HepG2 (cell line): ENCODE data around the gene GRIN3B. TPM values are rescaled to one million over a fixed set of nuclear protein-coding genes. Genes with fewer than 3 reads are reported as not detected.
A peak's percentile ranks its signal among the peaks of the same experiment; 100 is the strongest.

Experiments used
- ATAD3A ChIP-seq: sonication (generic); formaldehyde crosslinking; IDR thresholded peaks from 2 replicates; pipeline ENCODE4 v1.4.0; 2020; ENCODE audit warnings: missing genetic modification reagents
- ATF6 ChIP-seq: sonication (generic); formaldehyde crosslinking; conservative IDR thresholded peaks from 2 replicates; pipeline ENCODE4 v1.4.0; 2020; ENCODE audit warnings: missing genetic modification reagents
- BRD4 ChIP-seq: sonication (generic); formaldehyde crosslinking; IDR thresholded peaks from 2 replicates; pipeline ENCODE4 v1.4.0; 2020; ENCODE audit warnings: missing genetic modification reagents
- CEBPG ChIP-seq: IDR thresholded peaks from 2 replicates; pipeline ENCODE4 v1.6.1; 2016
- GRHL1 ChIP-seq: sonication (generic); formaldehyde crosslinking; conservative IDR thresholded peaks from 2 replicates; pipeline ENCODE4 v1.8.0; 2022; ENCODE audit warnings: missing genetic modification reagents
- IKZF1 ChIP-seq: fragments of 450-650 bp; IDR thresholded peaks from 2 replicates; pipeline ENCODE4 v1.7.1; 2016
- IRF9 ChIP-seq: sonication (generic); formaldehyde crosslinking; IDR thresholded peaks from 2 replicates; pipeline ENCODE4 v1.8.0; 2022; ENCODE audit warnings: missing genetic modification reagents, mild to moderate bottlenecking, borderline replicate concordance
- ISL2 ChIP-seq: sonication (generic); formaldehyde crosslinking; IDR thresholded peaks from 2 replicates; pipeline ENCODE4 v1.5.0; 2020; ENCODE audit warnings: missing genetic modification reagents
- KLF15 ChIP-seq: sonication (generic); formaldehyde crosslinking; IDR thresholded peaks from 2 replicates; pipeline ENCODE4 v1.8.1; 2023; ENCODE audit warnings: borderline replicate concordance, mild to moderate bottlenecking, inconsistent platforms, missing genetic modification reagents, mixed read lengths
- MBD4 ChIP-seq: IDR thresholded peaks from 2 replicates; pipeline ENCODE4 v1.6.1; 2012; ENCODE audit warnings: low read length, inconsistent platforms, borderline replicate concordance
- PHF8 ChIP-seq: sonication (generic); formaldehyde crosslinking; IDR thresholded peaks from 2 replicates; pipeline ENCODE4 v1.5.0; 2020; ENCODE audit warnings: missing genetic modification reagents
- PRPF4 ChIP-seq: fragments of 200-400 bp; formaldehyde crosslinking; IDR thresholded peaks from 2 replicates; pipeline ENCODE4 v1.6.1; 2016; ENCODE audit warnings: low read length, low read depth; ENCODE audit not compliant: poor library complexity, severe bottlenecking
- SMARCE1 ChIP-seq: fragments of 450-650 bp; IDR thresholded peaks from 2 replicates; pipeline ENCODE4 v1.6.1; 2017; ENCODE audit warnings: borderline replicate concordance
- TARDBP ChIP-seq: sonication (generic); formaldehyde crosslinking; IDR thresholded peaks from 2 replicates; pipeline ENCODE4 v1.8.0; 2022; ENCODE audit warnings: mild to moderate bottlenecking, missing genetic modification reagents
- ZBTB7A ChIP-seq: sonication (generic); formaldehyde crosslinking; IDR thresholded peaks from 2 replicates; pipeline ENCODE4 v1.8.0; 2022; ENCODE audit warnings: mild to moderate bottlenecking, missing genetic modification reagents
- ZNF30 ChIP-seq: sonication (generic); formaldehyde crosslinking; IDR thresholded peaks from 2 replicates; pipeline ENCODE4 v1.5.0; 2020; ENCODE audit warnings: mild to moderate bottlenecking, missing genetic modification reagents
- ZNF34 ChIP-seq: sonication (generic); formaldehyde crosslinking; IDR thresholded peaks from 2 replicates; pipeline ENCODE4 v1.4.0; 2020; ENCODE audit warnings: mild to moderate bottlenecking, missing genetic modification reagents, borderline replicate concordance
- ZNF382 ChIP-seq: sonication (generic); formaldehyde crosslinking; IDR thresholded peaks from 2 replicates; pipeline ENCODE4 v1.5.0; 2020; ENCODE audit warnings: missing genetic modification reagents, mild to moderate bottlenecking, borderline replicate concordance
- ZNF431 ChIP-seq: sonication (generic); formaldehyde crosslinking; IDR thresholded peaks from 2 replicates; pipeline ENCODE4 v1.9.0; 2022; ENCODE audit warnings: missing genetic modification reagents, low read depth, mild to moderate bottlenecking, borderline replicate concordance
- ZNF512 ChIP-seq: sonication (generic); formaldehyde crosslinking; IDR thresholded peaks from 2 replicates; pipeline ENCODE4 v1.4.0; 2020; ENCODE audit warnings: mild to moderate bottlenecking, missing genetic modification reagents
- ZNF678 ChIP-seq: sonication (generic); formaldehyde crosslinking; IDR thresholded peaks from 2 replicates; pipeline ENCODE4 v1.4.0; 2020; ENCODE audit warnings: mild to moderate bottlenecking, missing genetic modification reagents
- ZNF704 ChIP-seq: sonication (generic); formaldehyde crosslinking; IDR thresholded peaks from 2 replicates; pipeline ENCODE4 v1.8.1; 2023; ENCODE audit warnings: mild to moderate bottlenecking, inconsistent platforms, moderate library complexity, missing genetic modification reagents, borderline replicate concordance
- ZNF850 ChIP-seq: sonication (generic); formaldehyde crosslinking; conservative IDR thresholded peaks from 2 replicates; pipeline ENCODE4 v1.9.0; 2021; ENCODE audit warnings: mild to moderate bottlenecking, missing genetic modification reagents
- polyA plus RNA-seq, 8 experiments: library from polyadenylated mRNA; depleted of rRNA in 3 of 8; stranded (reverse) in 7 of 8; unstranded in 1 of 8; fragments of >200 nt; fragmentation: Illumina TruSeq in 4 of 8; extraction: Trizol in 4 of 8; gene quantifications; 2 replicates each; pipeline versions ENCODE4 v1.2.1 to v1.2.3, GENCODE V29; 2011 to 2016; ENCODE audit warnings: low read depth in 4 of 8, missing spikeins in 1 of 8, mixed read lengths in 1 of 8; ENCODE audit not compliant: insufficient read depth in 1 of 8
- total RNA-seq, 5 experiments: library from RNA; depleted of rRNA; stranded (reverse); fragments of >200 nt; fragmentation: Illumina TruSeq; extraction: Trizol; gene quantifications; 2 replicates each; pipeline ENCODE4 v1.2.3, GENCODE V29; 2016; ENCODE audit warnings: low read depth in 1 of 5

GRIN3B gene
- total and polyA plus RNA-seq, 2 of the 13 experiments (the other 11 are each of a cell fraction or from before 2014, with no cell fraction given), result 0.07 to 0.20 TPM

- no peak for TF ChIP-seq ZNF512 (CRISPR knock-in tag)
- TF ChIP-seq CEBPG (CRISPR knock-in tag), result peak; percentile 44
- TF ChIP-seq ZNF34 (CRISPR knock-in tag), result no peak; the same call in 1 of the 2 replicates
- TF ChIP-seq ZNF678 (CRISPR knock-in tag), result no peak
- TF ChIP-seq TARDBP, result peak; percentile 88
- no peak for TF ChIP-seq GRHL1 (CRISPR knock-in tag)
- no peak for TF ChIP-seq ATAD3A
- TF ChIP-seq ISL2 (CRISPR knock-in tag), result no peak
- no peak for TF ChIP-seq ZNF431 (CRISPR knock-in tag)
- no peak for TF ChIP-seq IRF9
- no peak for TF ChIP-seq ZNF704 (CRISPR knock-in tag)
- TF ChIP-seq PHF8 (CRISPR knock-in tag), result no peak
- TF ChIP-seq SMARCE1, result no peak
- TF ChIP-seq ZBTB7A, result peak; percentile 39; the same call in 1 of the 2 replicates
- TF ChIP-seq KLF15 (CRISPR knock-in tag), result no peak
- no peak for TF ChIP-seq ZNF30
- no peak for TF ChIP-seq PRPF4
- no peak for TF ChIP-seq MBD4
- TF ChIP-seq ZNF850 (CRISPR knock-in tag), result no peak
- TF ChIP-seq BRD4 (CRISPR knock-in tag), result no peak
- no peak for TF ChIP-seq ZNF382 (CRISPR knock-in tag)
- TF ChIP-seq ATF6 (CRISPR knock-in tag), result no peak
- no peak for TF ChIP-seq IKZF1
Measured at GRCh38 chr19:993361-993830, 6.8 kb upstream of the GRIN3B start (continued).
